ENCODE data around the gene PRCC.

- TF ChIP-seq CTCF (conservative IDR thresholded peaks at IDR 0.05; ENCODE audit: low read depth, low read length) (no peak), EZH2 (IDR thresholded peaks at IDR 0.05; ENCODE audit: low read length, unreplicated experiment) (no peak), EZH2phosphoT487 (IDR thresholded peaks at IDR 0.05; ENCODE audit: borderline replicate concordance, low read length) (no peak)
Observed at GRCh38 chr1:156842618-156843300, 75.4 kb downstream of the PRCC start.
